WTC11 (cell line): Measurements from ENCODE around the gene GAS2L1.

Experiments used
- FOXK1 ChIP-seq: sonication (generic); formaldehyde crosslinking; IDR thresholded peaks from 2 replicates; pipeline ENCODE4 v1.8.0; 2022; ENCODE audit warnings: mild to moderate bottlenecking, moderate library complexity, missing genetic modification reagents
- JUN ChIP-seq: sonication (generic); formaldehyde crosslinking; IDR thresholded peaks from 2 replicates; pipeline ENCODE4 v1.8.0; 2023; ENCODE audit warnings: mild to moderate bottlenecking, missing genetic modification reagents
- NFYB ChIP-seq: sonication (generic); formaldehyde crosslinking; conservative IDR thresholded peaks from 2 replicates; pipeline ENCODE4 v1.8.0; 2022; ENCODE audit warnings: low read depth, missing genetic modification reagents
- SMAD3 ChIP-seq: sonication (generic); formaldehyde crosslinking; IDR thresholded peaks from 2 replicates; pipeline ENCODE4 v1.8.0; 2022; ENCODE audit warnings: missing genetic modification reagents, mild to moderate bottlenecking, borderline replicate concordance
- SP1 ChIP-seq: sonication (generic); formaldehyde crosslinking; conservative IDR thresholded peaks from 2 replicates; pipeline ENCODE4 v1.8.1; 2022; ENCODE audit warnings: missing genetic modification reagents
- ZNF263 ChIP-seq: sonication (generic); formaldehyde crosslinking; IDR thresholded peaks from 2 replicates; pipeline ENCODE4 v1.8.1; 2022; ENCODE audit warnings: low read depth, mild to moderate bottlenecking, moderate library complexity, missing genetic modification reagents
- TF ChIP-seq, protein P1 (sequence below): fragments of 250-450 bp; sonication (Bioruptor Pico); IDR thresholded peaks from 2 replicates; pipeline ENCODE4 v1.8.0; 2021; ENCODE audit warnings: mild to moderate bottlenecking
- TF ChIP-seq, protein P2 (sequence below): sonication (generic); formaldehyde crosslinking; IDR thresholded peaks from 2 replicates; pipeline ENCODE4 v1.8.1; 2023; ENCODE audit warnings: mild to moderate bottlenecking, missing genetic modification reagents, borderline replicate concordance
- TF ChIP-seq, protein P3 (sequence below): fragments of 250-450 bp; sonication (Bioruptor Pico); IDR thresholded peaks from 2 replicates; pipeline ENCODE4 v2.1.2; 2022; ENCODE audit warnings: mild to moderate bottlenecking, moderate library complexity
- TF ChIP-seq, protein P4 (sequence below): fragments of 200-600 bp; IDR thresholded peaks from 2 replicates; pipeline ENCODE4 v1.8.0; 2022; ENCODE audit warnings: antibody characterized with exemption

DNA sequence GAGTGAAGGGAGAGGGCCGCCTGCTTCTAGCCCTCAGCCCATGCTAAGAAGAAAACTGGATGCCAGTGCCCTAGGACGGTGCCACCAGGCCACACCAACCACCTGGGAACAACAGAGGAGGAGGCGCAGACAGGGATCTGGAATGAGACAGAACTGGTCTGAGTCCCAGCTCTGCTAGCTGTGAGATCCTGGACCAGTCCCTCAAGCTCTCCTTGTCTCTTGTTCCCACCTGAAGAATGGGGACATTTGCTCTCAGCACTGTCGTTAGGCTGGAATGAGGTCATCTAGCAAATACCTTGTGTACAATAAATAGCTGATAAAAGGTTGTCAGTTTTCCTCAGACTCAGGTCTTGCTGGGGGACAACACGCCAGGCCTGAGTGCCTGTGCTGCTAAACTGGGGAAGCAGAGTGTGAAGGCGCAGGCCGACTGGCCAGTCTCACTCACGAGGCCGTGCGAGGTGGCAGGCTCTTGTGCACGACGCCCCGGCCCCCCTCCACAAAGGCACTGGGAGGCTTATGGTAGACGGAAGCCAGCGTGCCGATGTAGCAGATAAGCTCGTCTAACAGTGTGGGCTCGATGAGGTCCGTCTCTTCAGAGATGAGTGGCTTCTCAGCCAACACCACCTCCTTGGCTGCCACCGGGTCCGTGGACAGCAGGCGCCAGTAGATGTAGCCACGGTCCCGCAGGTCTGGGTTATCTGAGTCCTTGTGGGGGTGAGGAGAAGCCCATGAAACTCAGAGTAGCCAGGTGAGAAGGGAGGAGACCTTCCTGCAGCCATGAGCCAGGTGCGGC lies 34.8 kb downstream of the GAS2L1 start:
- TF ChIP-seq, protein P1, sequence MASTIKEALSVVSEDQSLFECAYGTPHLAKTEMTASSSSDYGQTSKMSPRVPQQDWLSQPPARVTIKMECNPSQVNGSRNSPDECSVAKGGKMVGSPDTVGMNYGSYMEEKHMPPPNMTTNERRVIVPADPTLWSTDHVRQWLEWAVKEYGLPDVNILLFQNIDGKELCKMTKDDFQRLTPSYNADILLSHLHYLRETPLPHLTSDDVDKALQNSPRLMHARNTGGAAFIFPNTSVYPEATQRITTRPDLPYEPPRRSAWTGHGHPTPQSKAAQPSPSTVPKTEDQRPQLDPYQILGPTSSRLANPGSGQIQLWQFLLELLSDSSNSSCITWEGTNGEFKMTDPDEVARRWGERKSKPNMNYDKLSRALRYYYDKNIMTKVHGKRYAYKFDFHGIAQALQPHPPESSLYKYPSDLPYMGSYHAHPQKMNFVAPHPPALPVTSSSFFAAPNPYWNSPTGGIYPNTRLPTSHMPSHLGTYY (CRISPR knock-in tag), result no peak
- TF ChIP-seq, protein P2, sequence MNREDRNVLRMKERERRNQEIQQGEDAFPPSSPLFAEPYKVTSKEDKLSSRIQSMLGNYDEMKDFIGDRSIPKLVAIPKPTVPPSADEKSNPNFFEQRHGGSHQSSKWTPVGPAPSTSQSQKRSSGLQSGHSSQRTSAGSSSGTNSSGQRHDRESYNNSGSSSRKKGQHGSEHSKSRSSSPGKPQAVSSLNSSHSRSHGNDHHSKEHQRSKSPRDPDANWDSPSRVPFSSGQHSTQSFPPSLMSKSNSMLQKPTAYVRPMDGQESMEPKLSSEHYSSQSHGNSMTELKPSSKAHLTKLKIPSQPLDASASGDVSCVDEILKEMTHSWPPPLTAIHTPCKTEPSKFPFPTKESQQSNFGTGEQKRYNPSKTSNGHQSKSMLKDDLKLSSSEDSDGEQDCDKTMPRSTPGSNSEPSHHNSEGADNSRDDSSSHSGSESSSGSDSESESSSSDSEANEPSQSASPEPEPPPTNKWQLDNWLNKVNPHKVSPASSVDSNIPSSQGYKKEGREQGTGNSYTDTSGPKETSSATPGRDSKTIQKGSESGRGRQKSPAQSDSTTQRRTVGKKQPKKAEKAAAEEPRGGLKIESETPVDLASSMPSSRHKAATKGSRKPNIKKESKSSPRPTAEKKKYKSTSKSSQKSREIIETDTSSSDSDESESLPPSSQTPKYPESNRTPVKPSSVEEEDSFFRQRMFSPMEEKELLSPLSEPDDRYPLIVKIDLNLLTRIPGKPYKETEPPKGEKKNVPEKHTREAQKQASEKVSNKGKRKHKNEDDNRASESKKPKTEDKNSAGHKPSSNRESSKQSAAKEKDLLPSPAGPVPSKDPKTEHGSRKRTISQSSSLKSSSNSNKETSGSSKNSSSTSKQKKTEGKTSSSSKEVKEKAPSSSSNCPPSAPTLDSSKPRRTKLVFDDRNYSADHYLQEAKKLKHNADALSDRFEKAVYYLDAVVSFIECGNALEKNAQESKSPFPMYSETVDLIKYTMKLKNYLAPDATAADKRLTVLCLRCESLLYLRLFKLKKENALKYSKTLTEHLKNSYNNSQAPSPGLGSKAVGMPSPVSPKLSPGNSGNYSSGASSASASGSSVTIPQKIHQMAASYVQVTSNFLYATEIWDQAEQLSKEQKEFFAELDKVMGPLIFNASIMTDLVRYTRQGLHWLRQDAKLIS, result no peak
- TF ChIP-seq, protein P3, sequence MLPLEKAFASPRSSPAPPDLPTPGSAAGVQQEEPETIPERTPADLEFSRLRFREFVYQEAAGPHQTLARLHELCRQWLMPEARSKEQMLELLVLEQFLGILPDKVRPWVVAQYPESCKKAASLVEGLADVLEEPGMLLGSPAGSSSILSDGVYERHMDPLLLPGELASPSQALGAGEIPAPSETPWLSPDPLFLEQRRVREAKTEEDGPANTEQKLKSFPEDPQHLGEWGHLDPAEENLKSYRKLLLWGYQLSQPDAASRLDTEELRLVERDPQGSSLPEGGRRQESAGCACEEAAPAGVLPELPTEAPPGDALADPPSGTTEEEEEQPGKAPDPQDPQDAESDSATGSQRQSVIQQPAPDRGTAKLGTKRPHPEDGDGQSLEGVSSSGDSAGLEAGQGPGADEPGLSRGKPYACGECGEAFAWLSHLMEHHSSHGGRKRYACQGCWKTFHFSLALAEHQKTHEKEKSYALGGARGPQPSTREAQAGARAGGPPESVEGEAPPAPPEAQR (CRISPR knock-in tag), result no peak
- TF ChIP-seq, protein P4, sequence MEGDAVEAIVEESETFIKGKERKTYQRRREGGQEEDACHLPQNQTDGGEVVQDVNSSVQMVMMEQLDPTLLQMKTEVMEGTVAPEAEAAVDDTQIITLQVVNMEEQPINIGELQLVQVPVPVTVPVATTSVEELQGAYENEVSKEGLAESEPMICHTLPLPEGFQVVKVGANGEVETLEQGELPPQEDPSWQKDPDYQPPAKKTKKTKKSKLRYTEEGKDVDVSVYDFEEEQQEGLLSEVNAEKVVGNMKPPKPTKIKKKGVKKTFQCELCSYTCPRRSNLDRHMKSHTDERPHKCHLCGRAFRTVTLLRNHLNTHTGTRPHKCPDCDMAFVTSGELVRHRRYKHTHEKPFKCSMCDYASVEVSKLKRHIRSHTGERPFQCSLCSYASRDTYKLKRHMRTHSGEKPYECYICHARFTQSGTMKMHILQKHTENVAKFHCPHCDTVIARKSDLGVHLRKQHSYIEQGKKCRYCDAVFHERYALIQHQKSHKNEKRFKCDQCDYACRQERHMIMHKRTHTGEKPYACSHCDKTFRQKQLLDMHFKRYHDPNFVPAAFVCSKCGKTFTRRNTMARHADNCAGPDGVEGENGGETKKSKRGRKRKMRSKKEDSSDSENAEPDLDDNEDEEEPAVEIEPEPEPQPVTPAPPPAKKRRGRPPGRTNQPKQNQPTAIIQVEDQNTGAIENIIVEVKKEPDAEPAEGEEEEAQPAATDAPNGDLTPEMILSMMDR, result no peak
- no peak for TF ChIP-seq SP1 (CRISPR knock-in tag)
- TF ChIP-seq FOXK1, result no peak
- TF ChIP-seq JUN (CRISPR knock-in tag), result no peak
- TF ChIP-seq SMAD3 (CRISPR knock-in tag), result no peak
- TF ChIP-seq ZNF263 (CRISPR knock-in tag), result no peak
- TF ChIP-seq NFYB (CRISPR knock-in tag), result no peak
